HG02642 (cell line): Measurements from ENCODE around the gene ZNF467.

Source experiments
- ATAC-seq: cut with Tn5 transposase; IDR thresholded peaks from one replicate; pipeline ENCODE4 v1.9.1; 2021; ENCODE audit warnings: mild to moderate bottlenecking; ENCODE audit not compliant: unreplicated experiment, poor library complexity

ZNF467 gene

DNA sequence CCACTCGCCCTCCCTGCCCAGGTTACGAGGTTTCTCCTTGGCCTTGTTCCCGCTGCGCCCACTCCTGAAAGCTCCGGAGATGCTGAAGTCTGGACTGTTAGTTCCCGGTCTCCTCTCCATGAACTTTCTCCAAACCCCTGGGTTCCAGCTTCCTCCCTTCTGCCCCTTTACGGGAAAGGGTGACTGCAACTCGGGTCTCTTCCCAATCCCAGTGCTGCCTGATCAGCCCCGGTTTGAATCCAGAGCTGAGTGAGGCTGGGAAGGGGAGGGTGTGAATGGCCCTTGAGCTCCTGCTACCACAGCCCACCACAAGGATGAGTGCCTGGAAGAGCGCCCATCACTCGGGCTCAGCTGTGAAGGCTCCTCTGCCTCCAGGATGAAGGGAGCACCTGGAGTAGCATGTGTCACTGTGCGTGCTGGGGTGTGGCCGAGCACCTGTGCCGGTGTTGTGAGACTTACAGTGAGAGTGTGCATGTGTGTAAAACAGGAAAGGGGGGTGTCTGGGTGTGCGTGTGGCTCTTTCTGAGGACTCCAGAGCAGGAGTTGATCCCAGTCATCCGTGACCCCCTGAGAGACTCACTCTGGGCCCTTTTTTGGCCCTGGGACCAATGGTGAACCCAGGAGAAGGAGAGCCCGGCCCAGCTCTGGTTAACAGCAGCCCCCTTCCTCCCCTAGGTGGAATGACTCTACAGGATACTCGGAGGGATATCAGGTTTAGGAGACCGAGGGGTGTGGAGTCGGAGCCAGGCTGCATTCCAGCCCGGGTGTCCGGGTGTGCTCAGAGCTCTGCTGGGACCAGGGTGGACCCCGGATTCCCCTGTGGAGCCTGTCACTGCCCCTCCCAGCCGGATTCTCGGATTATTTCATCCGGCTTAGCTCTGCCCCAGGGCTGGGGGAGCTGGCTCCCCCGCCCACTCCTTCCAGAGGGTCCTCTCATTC, 1.1 kb upstream of the ZNF467 start:
- ATAC-seq: no peak

DNA sequence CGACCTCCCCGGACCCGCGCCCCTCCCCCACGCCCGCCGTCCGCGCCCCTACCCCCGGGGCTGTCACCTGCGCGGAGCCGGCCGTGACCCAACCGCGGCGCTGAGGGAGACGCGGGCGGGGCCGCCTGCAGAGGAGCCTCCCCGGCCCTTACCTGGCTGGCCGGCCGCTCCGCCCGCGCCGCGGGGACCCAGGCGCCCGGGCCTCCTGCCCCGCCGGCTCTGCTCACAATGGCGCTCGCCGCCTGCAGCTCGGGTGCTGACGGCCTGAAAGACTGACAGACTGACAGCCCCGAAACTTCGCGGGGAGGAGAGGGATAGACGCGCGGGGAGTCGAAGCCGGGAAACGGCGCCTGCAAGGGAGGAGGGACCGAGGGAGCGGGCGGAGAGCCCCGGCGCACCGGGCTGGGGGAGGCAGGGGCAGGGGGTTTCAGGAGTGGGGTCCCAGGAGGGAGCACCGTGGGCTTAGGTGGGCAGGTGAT, 393 bp downstream of the ZNF467 start:
- no peak for ATAC-seq

DNA sequence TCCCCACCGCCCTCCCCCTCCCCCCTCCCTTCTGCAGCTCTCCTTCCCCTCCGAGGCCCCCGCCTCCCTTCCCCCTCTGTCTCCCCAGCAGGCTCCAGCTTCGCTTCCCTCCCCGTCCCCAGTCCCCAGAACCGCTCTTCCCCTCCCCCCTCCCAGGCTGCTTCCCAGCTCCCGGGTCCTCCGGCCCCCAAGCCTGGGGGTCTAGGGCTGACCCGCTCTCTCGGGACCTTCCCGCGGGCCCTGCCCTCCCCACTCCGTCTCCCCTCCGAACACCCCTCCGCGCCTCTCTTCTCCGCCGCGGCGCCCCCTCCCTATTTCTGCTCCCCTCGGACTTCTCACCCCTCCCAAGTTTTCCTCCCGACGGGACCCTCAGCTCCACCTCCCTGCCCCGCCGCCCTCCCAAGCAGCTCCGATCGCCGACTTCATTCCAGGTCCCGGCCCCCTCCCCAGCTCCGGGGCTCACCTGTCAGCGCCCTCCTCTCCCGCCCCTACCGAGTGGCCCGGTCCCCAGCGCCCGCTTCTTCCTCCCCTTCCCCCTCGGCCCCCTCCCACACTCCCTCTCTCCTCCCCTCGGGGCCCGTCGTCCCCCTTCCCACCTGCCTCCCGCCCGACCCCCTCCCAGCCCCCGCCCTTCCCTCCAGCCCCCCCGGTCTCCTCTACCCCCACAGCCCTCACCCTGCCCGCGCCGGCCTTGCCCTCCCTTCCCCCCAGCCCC, 990 bp downstream of the ZNF467 start:
- ATAC-seq: no peak

DNA sequence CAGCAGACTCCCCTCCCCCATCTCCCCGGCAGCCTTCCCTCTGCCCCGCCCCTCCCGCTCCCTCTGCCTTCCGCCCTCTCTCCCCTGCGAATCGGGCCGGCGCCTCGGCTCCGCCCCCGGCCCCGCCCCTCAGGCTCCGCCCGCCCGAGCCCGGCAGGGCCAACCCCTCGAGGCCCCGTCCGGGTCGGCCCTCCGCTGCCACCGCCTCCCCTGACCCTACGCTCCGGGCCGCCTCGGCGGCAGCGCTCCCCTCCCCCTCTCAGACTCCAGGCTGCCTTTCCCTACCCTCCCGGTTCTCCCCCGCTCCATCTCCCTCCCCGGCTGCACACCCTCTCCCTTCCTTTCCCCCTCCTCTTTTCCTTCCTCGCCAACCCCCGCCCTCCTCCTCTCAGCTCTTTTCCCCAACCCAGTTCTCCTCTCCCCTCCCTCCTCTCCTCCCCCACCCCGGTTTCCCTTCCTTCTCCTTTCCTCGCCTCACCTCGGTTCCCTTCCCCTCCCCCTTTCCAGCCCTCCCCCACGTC, 1.6 kb downstream of the ZNF467 start:
- peak; percentile 92 for ATAC-seq

DNA sequence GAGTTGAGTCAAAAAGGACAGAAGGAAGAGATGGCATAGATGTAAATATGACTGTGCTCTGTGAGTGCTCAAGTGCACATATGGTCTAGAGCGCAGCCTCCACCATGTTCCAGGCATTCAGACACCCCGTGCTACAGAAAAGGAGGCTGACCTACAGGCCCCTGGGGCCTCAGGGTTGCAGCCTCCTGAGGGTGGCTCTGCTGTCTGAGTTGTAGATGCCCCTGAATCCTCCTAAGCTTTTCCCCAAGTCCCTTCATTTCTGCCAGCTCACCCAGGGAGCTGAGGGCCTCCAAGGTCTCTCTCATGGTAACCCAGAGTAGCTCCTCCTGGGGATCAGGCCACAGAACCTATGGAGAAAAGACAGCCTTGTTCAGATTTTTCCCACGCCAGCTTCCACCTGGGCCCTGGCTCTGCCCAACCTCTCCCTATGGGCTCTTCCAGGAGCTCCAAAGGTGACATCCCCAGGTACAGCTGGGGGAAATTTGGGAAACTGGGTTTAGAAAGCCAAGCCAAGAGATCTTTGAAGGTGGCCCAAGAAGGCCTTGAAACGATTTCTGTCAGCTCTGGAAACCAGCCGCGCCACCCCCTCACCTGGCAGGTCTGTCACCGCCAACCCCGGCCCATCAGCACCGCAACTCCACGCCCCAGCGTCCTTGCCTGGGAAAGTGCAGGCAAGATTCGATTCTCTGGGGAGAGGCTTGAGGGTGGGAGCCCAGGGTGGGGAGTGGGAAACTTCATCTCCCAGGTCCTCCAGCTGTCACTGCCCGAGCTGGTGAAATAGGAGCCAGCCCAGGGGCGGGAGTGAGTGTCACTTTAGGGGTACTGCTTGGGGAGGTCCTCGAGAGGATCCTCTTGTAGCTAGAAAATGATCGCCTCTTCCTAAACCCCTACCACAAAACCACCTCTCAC, 2.4 kb downstream of the ZNF467 start:
- peak; percentile 15 for ATAC-seq

DNA sequence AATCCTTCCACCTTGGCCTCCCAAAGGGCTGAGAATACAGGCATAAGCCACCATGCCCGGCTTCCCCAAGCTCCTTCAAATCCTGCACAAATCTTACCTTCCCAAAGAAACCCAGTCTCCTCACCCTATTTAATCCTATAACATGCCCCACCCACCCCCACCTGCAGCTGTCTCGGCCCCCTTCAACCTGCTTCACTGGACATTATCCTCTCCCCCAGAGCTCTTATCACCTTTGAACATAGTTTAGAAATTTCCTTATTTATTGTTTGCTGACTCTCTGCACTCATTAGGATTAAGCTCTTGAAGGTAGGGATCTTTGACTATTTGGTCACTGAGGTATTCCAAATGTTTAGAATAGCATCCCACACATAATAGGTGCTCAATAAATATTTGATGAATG, 3.5 kb downstream of the ZNF467 start:
- no peak for ATAC-seq

DNA sequence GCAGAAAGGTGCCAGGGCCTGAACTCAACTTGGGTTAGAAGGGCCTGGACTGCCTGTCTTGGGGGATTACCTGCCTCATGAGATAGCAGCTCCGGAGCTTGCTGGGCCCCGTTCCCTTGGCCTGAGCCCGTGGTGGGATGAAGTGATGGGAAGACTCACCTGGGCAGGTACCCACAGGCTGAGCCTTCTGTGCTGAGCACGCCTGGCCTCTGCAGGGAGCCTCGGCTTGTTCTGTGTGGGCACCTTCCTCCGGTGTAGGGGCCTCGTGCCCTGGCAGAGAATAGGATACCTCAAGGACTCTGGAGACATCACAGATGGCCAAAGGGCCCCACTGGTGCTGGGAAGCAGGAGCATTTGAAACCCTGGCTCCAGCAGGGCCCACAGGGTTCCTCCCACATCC, 4.5 kb downstream of the ZNF467 start:
- no peak for ATAC-seq

DNA sequence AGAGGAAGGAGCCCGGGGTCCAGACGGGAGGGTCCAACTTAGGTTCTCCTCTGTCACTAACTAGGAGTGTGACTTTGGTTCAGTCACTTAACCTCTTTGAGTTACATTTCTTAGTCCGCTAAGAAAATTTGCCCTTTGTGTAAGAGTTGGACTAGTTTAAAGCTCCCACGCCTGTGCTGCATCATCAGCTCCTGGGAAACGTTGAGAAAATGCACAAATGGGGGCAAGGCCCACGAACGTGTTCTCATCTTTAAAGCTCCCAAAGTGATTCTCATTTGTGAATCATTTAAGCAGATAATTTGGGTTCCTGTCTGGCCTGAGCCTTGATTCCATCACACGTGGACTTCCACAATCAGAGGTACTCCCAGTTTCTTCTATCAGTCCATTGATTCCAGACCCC, 6.3 kb downstream of the ZNF467 start:
- ATAC-seq: no peak

DNA sequence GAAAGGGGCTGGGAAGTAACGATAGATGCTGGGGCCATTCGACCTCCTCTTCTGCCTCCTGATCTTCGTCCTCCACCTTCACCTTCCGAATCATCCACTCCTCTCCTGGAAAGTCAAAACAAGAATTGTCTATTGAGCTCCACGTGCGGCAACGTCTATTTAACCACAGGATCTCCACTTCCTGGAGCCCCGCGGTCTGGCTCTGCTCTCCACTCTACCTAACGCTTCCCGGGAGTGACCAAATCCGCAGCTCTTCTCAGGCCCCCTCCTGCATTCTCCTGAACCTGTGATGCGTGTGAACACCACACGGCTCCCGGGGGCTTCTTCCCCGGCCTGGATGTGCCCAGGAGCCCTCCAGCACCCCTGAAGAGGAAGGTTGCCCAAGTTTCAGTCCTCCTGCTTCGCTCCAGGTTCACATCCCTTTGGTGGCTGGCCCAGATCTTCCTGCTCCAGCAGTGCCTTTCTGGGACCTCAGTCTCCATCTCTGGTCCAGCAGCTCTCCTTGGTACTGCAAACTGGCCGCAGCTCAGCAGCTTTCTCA, 7.2 kb downstream of the ZNF467 start:
- ATAC-seq: no peak

DNA sequence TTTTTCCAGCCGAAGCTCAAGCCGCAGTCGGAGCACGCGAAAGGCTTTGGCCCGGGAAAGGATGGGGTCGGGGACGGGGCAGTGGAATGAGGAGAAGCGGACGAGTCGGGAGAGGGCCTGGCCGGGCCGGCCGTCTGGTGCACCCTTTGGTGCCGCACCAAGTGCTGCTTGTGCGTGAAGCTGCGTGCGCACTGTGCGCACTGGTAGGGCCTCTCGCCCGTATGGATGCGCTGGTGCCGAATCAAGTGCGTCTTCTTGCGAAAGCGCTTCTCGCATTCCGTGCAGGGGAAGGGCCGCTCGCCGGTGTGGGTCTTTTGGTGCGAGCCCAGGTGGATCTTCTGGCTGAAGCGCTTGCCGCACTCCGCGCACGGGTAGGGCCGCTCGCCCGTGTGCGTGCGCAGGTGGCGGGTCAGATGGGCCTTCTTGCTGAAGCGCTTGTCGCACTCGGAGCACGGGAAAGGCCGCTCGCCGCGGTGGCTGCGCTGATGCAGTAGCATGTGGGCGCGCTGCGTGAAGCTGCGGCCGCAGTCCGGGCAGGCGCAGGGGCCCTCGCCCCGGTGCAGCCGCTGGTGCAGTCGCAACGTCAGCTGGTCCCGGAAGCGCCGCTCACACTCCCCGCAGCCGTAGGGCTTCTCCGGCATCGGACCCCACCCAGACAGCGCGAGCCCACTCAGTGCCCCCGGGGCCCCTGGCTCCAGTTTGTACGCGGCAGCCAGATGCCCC, 7.8 kb downstream of the ZNF467 start:
- no peak for ATAC-seq

DNA sequence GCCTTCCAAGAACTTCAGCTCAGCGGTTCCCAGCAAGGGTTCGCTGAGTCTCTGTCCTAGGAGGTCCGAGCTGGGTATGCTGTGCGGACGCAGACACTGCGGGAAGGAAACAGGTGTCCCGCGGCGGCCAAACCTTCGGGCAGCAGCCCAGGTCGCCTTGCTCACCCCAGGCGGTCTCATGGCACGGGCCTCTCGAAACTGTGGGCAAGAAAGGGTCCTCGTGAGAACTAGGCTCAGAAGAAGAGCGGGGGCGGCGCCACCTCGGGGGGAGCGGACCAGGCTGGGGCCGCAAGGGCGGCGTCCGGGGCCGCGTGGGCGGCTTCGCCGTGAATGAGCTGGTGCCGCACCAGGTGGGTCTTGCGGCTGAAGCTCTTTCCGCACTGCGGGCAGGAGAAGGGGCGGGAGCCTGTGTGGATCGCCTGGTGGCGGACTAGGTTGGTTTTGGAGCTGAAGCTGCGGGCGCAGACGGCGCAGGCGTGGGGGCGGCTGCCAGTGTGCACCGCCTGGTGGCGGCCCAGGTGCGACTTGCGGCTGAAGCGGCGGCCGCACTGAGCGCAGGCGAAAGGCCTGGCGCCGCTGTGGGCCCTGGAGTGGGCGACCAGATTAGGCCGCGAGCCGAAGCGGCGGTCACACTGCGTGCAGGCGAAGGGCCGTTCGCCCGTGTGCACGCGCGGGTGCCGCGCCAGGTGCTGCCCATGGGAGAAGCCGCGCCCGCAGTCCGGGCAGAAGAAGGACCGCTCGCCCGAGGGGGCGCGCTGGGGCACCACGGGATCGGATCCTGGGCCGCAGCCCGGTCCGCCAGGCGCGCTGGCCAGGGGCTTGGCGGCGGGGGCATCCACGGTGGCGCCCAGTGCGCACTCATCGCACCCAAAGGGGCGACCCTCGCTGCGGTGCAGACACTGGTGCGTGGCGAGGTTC, 8.6 kb downstream of the ZNF467 start:
- no peak for ATAC-seq

DNA sequence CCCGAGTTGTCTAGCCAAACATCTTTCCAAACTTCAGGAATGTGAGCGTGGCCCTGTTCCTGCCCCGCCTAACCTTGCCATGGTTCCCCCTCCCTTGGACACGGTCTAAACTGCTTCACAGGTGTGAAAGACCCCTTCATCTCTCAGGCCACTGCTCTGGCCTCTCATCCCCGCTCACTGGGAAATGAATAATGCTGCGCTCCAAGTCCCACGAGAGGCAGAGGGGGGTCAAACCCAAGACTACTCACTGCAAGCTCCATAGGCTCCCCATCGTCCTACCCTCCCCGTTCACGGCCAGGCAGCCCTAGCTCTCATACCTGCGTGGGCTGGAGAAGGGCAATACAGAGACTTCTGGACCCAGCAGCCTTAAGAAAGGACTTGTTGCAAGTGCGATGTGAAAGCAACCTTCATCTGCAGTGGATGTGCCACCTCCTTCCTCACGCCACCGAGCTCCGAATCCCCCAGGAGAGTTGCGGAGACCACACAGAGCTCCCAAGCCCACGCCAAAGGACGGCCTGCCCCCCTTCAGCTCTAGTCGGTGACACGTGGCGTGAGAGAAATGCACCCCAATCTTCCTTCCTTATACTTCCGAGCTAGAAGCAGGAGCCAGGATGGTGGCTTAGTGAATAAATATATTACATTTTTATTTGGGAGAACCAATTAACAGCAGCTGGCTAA, 9.7 kb downstream of the ZNF467 start:
- ATAC-seq: no peak

DNA sequence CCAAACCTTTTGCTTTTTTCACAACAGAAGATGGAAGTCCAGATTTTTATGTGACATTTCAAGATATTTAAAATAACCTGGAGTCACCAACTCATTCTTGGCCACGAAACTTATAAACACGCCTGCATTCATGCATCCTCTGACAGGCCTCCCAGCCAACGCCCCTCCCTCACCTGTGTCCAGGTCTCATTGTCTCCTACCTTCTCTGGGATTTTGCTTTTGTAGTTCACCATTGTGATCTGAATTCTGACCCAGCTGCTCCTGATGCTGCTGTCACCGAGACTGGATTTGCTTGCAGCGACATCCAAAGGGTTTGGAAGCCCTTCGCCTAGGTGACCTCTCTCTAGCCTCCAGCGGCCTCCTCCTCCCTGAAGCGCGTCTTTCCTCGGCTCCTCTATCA, 10.8 kb downstream of the ZNF467 start:
- no peak for ATAC-seq

DNA sequence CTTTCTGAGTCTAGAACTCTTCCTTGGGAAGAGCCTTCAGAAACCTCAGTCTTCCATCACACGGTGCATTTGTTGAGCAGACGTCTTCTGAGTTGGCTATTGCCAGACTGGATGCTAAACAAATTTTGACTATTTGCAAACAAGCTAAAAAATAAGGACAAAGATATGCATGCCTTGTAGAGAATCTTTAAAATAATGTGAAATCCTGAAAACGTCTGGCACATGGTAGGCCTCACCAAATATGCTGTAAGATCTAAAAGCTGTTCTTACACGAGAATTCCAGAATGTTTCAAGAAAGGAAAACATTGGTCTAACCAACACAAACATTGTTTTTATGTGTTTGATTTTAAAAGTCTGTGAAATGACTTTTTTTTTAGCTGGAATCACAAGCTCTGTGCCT, 11.3 kb downstream of the ZNF467 start:
- ATAC-seq: no peak

DNA sequence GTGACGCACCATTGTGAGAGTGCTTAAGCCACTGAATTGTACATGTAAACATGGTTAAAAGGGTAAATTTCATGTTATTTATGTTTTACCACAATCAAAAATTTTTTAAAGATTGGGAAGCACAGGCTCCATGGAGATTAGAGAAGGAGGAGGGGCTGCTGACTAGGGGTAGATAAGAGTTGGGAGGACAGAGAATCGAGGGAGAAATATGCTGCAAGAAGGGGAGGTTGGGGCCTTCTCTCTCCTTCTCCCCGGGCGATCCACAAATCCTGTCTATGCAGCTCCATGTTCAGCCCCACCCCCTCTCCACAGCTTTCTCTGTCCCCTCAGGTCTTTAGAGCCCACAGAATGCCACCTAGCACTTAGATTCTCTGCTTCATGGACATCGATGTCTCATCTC, 12.1 kb downstream of the ZNF467 start:
- ATAC-seq: no peak

DNA sequence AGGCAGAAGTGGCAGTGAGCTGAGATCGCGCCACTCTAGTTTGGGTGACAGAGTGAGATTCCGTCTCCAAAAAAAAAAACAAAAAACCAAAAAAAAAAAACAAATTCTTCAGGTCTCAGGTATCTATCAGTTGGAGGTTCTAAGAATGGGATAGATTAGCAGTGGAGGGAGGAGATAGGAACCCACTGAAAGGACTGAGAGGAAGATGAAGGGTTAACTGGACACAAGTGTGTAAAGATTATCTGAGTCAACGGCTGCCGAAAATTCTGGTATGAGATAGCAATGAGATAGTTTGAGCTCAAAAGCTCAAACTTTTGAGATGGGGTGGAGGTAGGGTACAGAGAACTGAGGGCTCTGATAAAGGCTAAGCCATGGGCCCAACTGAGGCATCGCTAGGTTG, 12.8 kb downstream of the ZNF467 start:
- no peak for ATAC-seq

DNA sequence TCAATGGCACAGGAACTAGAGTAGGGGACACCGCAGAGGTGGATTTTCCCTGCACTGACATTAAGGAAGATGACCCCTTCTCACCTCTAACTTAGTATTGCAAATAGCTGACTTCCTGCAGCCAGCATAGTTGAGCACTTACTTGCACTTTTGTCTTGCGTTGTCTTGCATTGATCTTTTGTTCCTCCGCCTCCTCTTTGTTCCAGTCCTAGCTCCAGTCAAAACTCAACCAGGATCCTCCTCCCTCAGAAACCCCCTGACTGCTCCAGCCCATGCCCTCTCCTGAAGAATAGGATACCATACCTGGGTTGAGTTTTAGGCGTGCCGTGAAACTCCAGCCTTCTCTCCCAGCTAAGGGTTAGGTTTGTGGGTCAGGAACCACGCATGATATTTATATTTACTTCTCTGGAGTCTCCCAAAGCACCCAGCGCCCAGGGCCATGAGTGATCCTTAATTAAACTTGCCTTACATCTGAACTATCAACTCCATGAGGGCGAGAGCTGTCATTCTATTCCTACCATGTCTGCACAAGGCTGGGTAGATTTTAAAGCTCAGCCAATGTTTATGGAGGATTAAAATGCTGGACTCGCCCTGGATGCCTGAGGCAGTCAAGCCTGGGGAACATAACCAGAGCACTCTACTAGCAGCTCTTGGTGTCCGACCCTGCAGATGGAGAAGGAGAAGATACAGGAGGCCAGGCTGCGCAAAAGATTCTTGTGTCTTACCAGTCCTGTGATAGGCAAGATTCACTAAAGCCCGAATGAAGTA, 14.1 kb downstream of the ZNF467 start:
- ATAC-seq: no peak
